ENCODE data around the gene C7. TPM values are rescaled to one million over a fixed set of nuclear protein-coding genes. Genes with fewer than 3 reads are reported as not detected.

The C7 gene
- total RNA-seq, 1 donor from 2014 or later = 302 TPM

GRCh38 chr5:40981420-40981819, 72.1 kb downstream of the C7 start:
- H3K4me1 ChIP-seq = no peaks in the 10 kb centered on the region
- no peak for TF ChIP-seq CTCF (IDR thresholded peaks at IDR 0.05)
- no peaks in the 10 kb centered on the region for H3K9me3 ChIP-seq
- intact Hi-C loops (cut with DNase I) = no loop called here
- peak; percentile 24 for ATAC-seq
- no peak for DNase-seq
- no peaks in the 10 kb centered on the region for H3K27me3 ChIP-seq
- H3K36me3 ChIP-seq = no peaks in the 10 kb centered on the region
- H3K27ac ChIP-seq = no peak overlapping the region
- no peak overlapping the region for H3K4me3 ChIP-seq

- intact Hi-C loops (cut with DNase I) = no loop called here
- TF ChIP-seq CTCF (IDR thresholded peaks at IDR 0.05) = no peak
- H3K27ac ChIP-seq = no peak overlapping the region
- no peaks in the 10 kb centered on the region for H3K4me1 ChIP-seq
- H3K4me3 ChIP-seq = no peak overlapping the region
- DNase-seq (no peak), ATAC-seq (no peak)
- H3K36me3 ChIP-seq = no peaks in the 10 kb centered on the region
- no peaks in the 10 kb centered on the region for H3K27me3 ChIP-seq
- no peaks in the 10 kb centered on the region for H3K9me3 ChIP-seq
Observed at GRCh38 chr5:40983781-40984180, 74.5 kb downstream of the C7 start.

GRCh38 chr5:40984884-40985283, 75.6 kb downstream of the C7 start:
- Histone ChIP-seq H3K27me3 (no peaks in the 10 kb centered on the region), H3K4me3 (no peak overlapping the region), H3K27ac (no peak overlapping the region), H3K9me3 (no peaks in the 10 kb centered on the region), H3K4me1 (no peaks in the 10 kb centered on the region), H3K36me3 (no peaks in the 10 kb centered on the region)
- ATAC-seq = no peak
- no peak for DNase-seq
- no peak for TF ChIP-seq CTCF (IDR thresholded peaks at IDR 0.05)
- intact Hi-C loops (cut with DNase I) = no loop called here

- H3K36me3 ChIP-seq = no peaks in the 10 kb centered on the region
- no peaks in the 10 kb centered on the region for H3K27me3 ChIP-seq
- H3K27ac ChIP-seq = no peak overlapping the region
- H3K4me3 ChIP-seq = no peak overlapping the region
- DNase-seq (no peak), ATAC-seq (no peak)
- H3K4me1 ChIP-seq = peaks cover 5% of the 10 kb centered on the region
- intact Hi-C loops (cut with DNase I) = no loop called here
- no peak for TF ChIP-seq CTCF (IDR thresholded peaks at IDR 0.05)
- no peaks in the 10 kb centered on the region for H3K9me3 ChIP-seq
Observed at GRCh38 chr5:40985501-40985900, 76.2 kb downstream of the C7 start.

- TF ChIP-seq CTCF (IDR thresholded peaks at IDR 0.05) = no peak
- Histone ChIP-seq H3K4me1 (peaks cover 11% of the 10 kb centered on the region), H3K9me3 (no peaks in the 10 kb centered on the region), H3K27me3 (no peaks in the 10 kb centered on the region), H3K36me3 (no peaks in the 10 kb centered on the region), H3K4me3 (no peak overlapping the region), H3K27ac (no peak overlapping the region)
- no peak for DNase-seq
- ATAC-seq = no peak
- intact Hi-C loops (cut with DNase I) = no loop called here
Observed at GRCh38 chr5:40986666-40987065, 77.4 kb downstream of the C7 start.

GRCh38 chr5:40987349-40987748, 78.1 kb downstream of the C7 start:
- no peaks in the 10 kb centered on the region for H3K9me3 ChIP-seq
- no peak overlapping the region for H3K27ac ChIP-seq
- no peak for TF ChIP-seq CTCF (IDR thresholded peaks at IDR 0.05)
- no peaks in the 10 kb centered on the region for H3K36me3 ChIP-seq
- no peaks in the 10 kb centered on the region for H3K27me3 ChIP-seq
- H3K4me3 ChIP-seq = no peak overlapping the region
- ATAC-seq (no peak), DNase-seq (no peak)
- intact Hi-C loops (cut with DNase I) = no loop called here
- H3K4me1 ChIP-seq = peaks cover 15% of the 10 kb centered on the region
